BLaER1 treated with 17β-estradiol and CSF1 and Interleukin-3, amounts not matched to agents 10 nM and 100 nM (cell line): ENCODE results near the gene PPFIA1.

Source experiments
- H3K27ac ChIP-seq, 11 experiments: shearing (Covaris generic); formaldehyde crosslinking; 2 replicates each; pipeline ENCODE4 v1.8.1; 2022
- H3K27me3 ChIP-seq, 11 experiments: shearing (Covaris generic); formaldehyde crosslinking; 2 replicates each; pipeline ENCODE4 v1.8.1; 2022
- H3K36me3 ChIP-seq, 11 experiments: shearing (Covaris generic); formaldehyde crosslinking; 2 replicates each; pipeline ENCODE4 v1.8.1; 2022
- H3K4me1 ChIP-seq, 10 experiments: shearing (Covaris generic); formaldehyde crosslinking; 2 replicates each; pipeline ENCODE4 v1.8.1; 2022
- H3K4me2 ChIP-seq, 11 experiments: shearing (Covaris generic); formaldehyde crosslinking; 2 replicates each; pipeline ENCODE4 v1.8.1; 2022
- H3K4me3 ChIP-seq, 10 experiments: shearing (Covaris generic); formaldehyde crosslinking; 2 replicates each; pipeline ENCODE4 v1.8.1; 2022
- H3K9ac ChIP-seq, 11 experiments: shearing (Covaris generic); formaldehyde crosslinking; 2 replicates each; pipeline ENCODE4 v1.8.1; 2022
- H3K9me3 ChIP-seq, 11 experiments: shearing (Covaris generic); formaldehyde crosslinking; replicated peaks in 1 of 11; 2 replicates each; pipeline ENCODE4 v1.8.1; 2022
- H4K20me1 ChIP-seq, 11 experiments: shearing (Covaris generic); formaldehyde crosslinking; 2 replicates each; pipeline ENCODE4 v1.8.1; 2022
- Cebpa-rat ChIP-seq, 11 experiments: shearing (Covaris generic); IDR thresholded peaks; 2 replicates each; pipeline ENCODE4 v1.8.1; 2022

Gene PPFIA1

DNA sequence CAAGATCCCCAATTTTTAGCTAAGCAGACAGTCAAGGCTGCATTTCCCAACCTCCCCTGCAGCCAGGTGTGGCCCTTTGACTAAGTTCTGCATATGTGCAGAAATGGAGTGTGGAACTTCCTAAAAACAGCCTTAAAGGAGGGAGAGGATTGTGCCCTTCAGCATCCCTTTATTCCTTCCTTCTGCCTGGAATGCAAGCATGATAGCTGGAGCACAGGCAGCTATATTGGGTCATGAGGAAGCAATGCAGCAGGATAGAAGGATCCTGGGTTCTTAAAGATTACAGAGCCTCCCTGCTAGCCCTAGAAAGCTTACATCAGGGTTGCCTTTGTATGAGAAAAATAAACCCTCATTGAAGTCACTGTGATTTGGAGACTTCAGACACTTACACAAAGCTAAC is 37.5 kb upstream of the PPFIA1 start:
- no peak for TF ChIP-seq Cebpa-rat (IDR thresholded peaks at IDR 0.05)
- H3K4me3 ChIP-seq = no peak overlapping the region
- no peaks in the 10 kb centered on the region for H4K20me1 ChIP-seq
- H3K4me2 ChIP-seq = no peak overlapping the region
- H3K27ac ChIP-seq = no peak overlapping the region
- H3K9me3 ChIP-seq = peaks cover 0 to 9% (median 0%) of the 10 kb centered on the region in 11 experiments; a peak in 3 of 22 replicates
- H3K9ac ChIP-seq = no peak overlapping the region
- no peaks in the 10 kb centered on the region for H3K36me3 ChIP-seq
- no peaks in the 10 kb centered on the region for H3K27me3 ChIP-seq
- peaks cover 0 to 25% (median 12%) of the 10 kb centered on the region in 10 experiments; a peak in 16 of 20 replicates for H3K4me1 ChIP-seq

DNA sequence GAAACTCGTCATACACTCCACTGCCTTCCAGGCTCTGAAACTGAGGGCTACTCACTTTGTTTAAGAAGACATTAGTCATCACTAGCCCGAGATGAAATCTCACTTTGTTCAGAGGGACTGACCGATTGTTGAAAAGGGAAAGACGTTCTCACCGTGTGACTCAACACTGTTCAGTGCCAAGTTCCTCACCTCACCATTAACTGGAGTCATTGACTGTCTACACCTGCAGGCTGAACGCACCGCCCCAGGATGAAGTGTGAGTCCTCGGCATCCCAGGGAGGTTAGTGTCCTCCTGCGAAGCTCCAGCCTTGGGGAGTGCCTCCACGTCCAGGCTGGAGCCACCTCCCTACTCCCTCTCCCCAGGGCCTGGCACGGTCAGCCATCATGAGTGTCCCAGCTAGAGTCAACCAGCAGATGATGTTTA is 37.0 kb upstream of the PPFIA1 start:
- TF ChIP-seq Cebpa-rat (IDR thresholded peaks at IDR 0.05) = no peak

DNA sequence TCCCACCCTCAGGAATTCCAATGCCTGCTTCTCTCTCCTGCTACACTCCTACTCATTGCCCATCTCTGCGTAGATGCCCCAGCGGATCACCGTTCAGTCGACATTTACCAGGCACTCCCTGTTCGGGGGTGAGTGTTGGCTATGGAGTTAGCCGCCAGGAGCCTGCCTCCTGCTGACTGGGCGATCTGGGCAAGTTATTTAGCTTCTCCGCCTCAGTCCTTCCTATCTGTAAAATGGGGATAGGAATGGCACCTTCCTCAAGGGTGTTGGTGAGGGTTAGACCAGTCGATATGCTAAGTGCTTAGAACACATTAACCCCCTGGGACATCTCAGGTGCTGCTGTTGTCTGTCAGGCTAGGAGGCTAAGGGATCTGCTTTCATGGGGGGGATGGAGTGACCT is 36.5 kb upstream of the PPFIA1 start:
- H3K4me3 ChIP-seq = no peak overlapping the region
- TF ChIP-seq Cebpa-rat (IDR thresholded peaks at IDR 0.05) = no peak
- H3K9ac ChIP-seq = no peak overlapping the region
- no peak overlapping the region for H3K4me2 ChIP-seq
- no peaks in the 10 kb centered on the region for H3K36me3 ChIP-seq
- no peaks in the 10 kb centered on the region for H4K20me1 ChIP-seq
- no peaks in the 10 kb centered on the region for H3K27me3 ChIP-seq
- peaks cover 0 to 9% (median 0%) of the 10 kb centered on the region in 11 experiments; a peak in 3 of 22 replicates for H3K9me3 ChIP-seq
- no peak overlapping the region for H3K27ac ChIP-seq
- H3K4me1 ChIP-seq = peaks cover 0 to 20% (median 7%) of the 10 kb centered on the region in 10 experiments; a peak in 9 of 20 replicates

More for the DNA sequence above, 37.0 kb upstream of the PPFIA1 start:
- Histone ChIP-seq H3K9ac (no peak overlapping the region), H3K4me1 (peaks cover 0 to 20% (median 8%) of the 10 kb centered on the region in 10 experiments; a peak in 12 of 20 replicates), H3K27me3 (no peaks in the 10 kb centered on the region), H3K4me2 (no peak overlapping the region), H3K36me3 (no peaks in the 10 kb centered on the region), H3K27ac (no peak overlapping the region), H4K20me1 (no peaks in the 10 kb centered on the region), H3K4me3 (no peak overlapping the region), H3K9me3 (peaks cover 0 to 9% (median 0%) of the 10 kb centered on the region in 11 experiments; a peak in 3 of 22 replicates)

DNA sequence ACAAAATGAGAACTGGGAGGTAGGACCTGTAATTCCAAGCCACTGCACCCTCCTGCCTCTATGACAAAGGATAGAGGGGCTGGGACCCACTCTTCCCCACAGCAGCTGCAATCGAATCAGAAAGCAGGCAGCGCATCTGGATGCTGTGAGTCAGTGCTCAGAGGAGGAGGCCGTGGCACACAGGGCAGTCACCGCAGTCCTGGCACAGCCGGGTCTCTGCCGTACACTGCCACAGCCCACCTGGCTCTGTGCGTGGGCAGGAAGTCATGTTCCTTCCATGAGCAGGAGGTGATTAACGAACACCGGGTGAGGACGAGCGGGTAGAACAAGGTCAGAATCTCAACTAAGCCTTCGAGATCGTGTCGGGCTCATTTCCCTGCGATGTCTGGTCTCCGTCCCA is 30.2 kb upstream of the PPFIA1 start:
- Histone ChIP-seq H3K4me1 (no peaks in the 10 kb centered on the region), H3K4me3 (no peak overlapping the region), H3K9me3 (no peaks in the 10 kb centered on the region), H4K20me1 (no peaks in the 10 kb centered on the region), H3K9ac (no peak overlapping the region), H3K36me3 (no peaks in the 10 kb centered on the region), H3K4me2 (no peak overlapping the region), H3K27ac (no peak overlapping the region), H3K27me3 (no peaks in the 10 kb centered on the region)
- no peak for TF ChIP-seq Cebpa-rat (IDR thresholded peaks at IDR 0.05)

DNA sequence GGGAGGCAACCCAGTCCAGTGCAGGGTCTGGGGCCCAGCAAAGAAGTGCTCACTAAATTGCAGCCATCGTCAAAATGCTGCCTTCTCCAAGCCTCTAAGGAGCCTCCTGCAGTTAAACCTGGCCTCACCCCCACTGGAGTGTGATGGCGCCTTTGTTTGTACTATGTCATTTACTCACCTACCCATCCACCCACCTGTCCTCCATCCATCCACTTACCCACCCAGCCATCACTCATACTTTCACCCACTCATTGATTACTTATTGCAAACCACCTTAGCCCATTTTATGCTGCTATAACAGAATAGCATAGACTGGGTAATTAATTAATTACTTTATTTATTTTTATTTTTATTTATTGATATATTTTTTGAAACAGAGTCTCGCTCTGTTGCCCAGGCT is 28.8 kb upstream of the PPFIA1 start:
- Histone ChIP-seq H3K4me3 (no peak overlapping the region), H3K9ac (no peak overlapping the region), H3K4me1 (no peaks in the 10 kb centered on the region), H3K36me3 (no peaks in the 10 kb centered on the region), H3K4me2 (no peak overlapping the region), H3K9me3 (peaks cover 0 to 2% (median 0%) of the 10 kb centered on the region in 11 experiments; a peak in 1 of 22 replicates), H3K27me3 (no peaks in the 10 kb centered on the region), H3K27ac (no peak overlapping the region), H4K20me1 (no peaks in the 10 kb centered on the region)
- no peak for TF ChIP-seq Cebpa-rat (IDR thresholded peaks at IDR 0.05)

DNA sequence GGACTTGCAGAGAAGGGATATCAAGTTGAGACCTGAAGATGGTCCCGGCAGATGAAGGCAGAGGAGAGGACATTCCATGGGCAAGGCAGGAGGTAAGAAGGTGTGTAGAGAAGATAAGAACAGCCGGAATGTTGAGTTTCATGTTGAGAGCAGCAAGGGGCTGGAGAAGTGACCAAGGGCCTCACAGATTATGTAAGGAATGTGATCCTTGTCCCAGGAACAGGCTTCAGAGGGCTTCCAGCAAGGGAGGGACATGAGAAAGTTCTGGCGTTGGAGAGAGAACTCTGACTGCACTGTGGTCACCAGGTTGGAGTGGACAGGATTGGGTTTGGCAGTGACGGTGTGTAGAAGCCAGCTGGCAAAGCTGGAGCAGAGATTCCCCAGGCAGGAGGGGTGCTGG is 27.6 kb upstream of the PPFIA1 start:
- Histone ChIP-seq H3K4me3 (no peak overlapping the region), H3K27ac (no peak overlapping the region), H3K9ac (no peak overlapping the region), H3K4me1 (peaks cover 0 to 4% (median 0%) of the 10 kb centered on the region in 10 experiments; a peak in 1 of 20 replicates), H3K4me2 (no peak overlapping the region), H4K20me1 (no peaks in the 10 kb centered on the region), H3K36me3 (no peaks in the 10 kb centered on the region), H3K9me3 (peaks cover 0 to 9% (median 0%) of the 10 kb centered on the region in 11 experiments; a peak in 3 of 22 replicates), H3K27me3 (no peaks in the 10 kb centered on the region)
- no peak for TF ChIP-seq Cebpa-rat (IDR thresholded peaks at IDR 0.05)

DNA sequence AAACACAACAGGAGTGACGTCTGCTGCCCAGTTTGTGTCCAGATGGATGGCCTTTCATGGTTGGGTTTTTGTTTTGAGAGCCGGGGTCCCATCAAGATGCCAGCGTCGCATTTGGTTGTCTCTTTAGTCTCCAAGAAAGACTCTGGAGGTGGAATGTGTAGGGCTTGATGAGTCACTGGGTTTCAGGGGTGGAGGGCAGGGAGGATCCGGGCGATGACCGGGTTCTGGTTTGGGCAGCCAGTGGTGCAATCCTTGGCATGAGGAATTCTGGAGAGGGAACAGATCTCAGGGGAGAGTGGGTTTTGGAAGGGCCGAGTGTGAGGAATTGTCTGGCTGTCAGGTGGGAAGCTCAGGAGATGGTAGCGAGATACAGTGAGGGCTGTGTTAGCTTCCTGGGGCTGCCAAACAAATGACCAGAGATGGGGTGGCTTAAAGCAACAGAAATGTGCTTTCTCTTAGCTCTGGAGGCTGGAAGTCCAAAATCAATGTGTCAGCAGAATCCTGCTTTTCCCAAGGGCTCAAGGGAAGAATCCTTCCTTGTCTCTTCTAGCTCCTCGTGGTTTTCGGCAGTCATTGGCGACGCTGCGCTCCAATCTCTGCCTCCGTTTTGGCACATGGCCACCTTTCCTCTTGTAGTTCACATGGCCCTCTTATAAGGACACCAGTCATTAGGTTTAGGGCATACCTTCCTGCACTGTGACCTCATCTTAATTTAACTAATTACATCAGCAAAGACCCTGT is 26.4 kb upstream of the PPFIA1 start:
- Histone ChIP-seq H3K9me3 (peaks cover 0 to 9% (median 0%) of the 10 kb centered on the region in 11 experiments; a peak in 3 of 22 replicates), H3K4me3 (no peak overlapping the region), H3K4me2 (no peak overlapping the region), H4K20me1 (no peaks in the 10 kb centered on the region), H3K4me1 (peaks cover 0 to 4% (median 0%) of the 10 kb centered on the region in 10 experiments; a peak in 1 of 20 replicates), H3K27me3 (no peaks in the 10 kb centered on the region), H3K9ac (no peak overlapping the region), H3K36me3 (no peaks in the 10 kb centered on the region), H3K27ac (no peak overlapping the region)
- TF ChIP-seq Cebpa-rat (IDR thresholded peaks at IDR 0.05) = no peak

DNA sequence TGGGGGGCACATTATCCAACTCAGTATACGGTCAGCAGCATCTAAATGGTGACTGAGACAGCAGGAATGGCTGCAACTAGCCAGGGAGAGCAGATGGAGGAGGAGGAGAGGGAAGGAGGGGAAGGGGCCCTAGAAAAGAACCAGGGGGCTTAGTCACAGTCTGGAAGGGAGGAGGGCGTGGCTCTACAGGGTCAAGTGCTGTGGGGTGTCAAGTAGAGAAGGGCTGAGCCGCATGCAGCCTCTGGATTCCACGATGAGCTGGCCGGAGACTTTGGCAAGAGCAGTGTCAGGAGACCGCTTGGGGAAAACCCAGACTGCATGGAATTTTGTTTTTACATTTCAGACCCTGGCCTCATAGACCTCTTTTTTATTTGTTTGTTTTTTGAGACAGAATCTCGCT is 25.8 kb upstream of the PPFIA1 start:
- no peak overlapping the region for H3K9ac ChIP-seq
- peaks cover 0 to 9% (median 0%) of the 10 kb centered on the region in 11 experiments; a peak in 3 of 22 replicates for H3K9me3 ChIP-seq
- no peak overlapping the region for H3K4me3 ChIP-seq
- peaks cover 0 to 4% (median 0%) of the 10 kb centered on the region in 10 experiments; a peak in 1 of 20 replicates for H3K4me1 ChIP-seq
- TF ChIP-seq Cebpa-rat (IDR thresholded peaks at IDR 0.05) = no peak
- H4K20me1 ChIP-seq = no peaks in the 10 kb centered on the region
- no peaks in the 10 kb centered on the region for H3K36me3 ChIP-seq
- no peak overlapping the region for H3K4me2 ChIP-seq
- no peak overlapping the region for H3K27ac ChIP-seq
- no peaks in the 10 kb centered on the region for H3K27me3 ChIP-seq

DNA sequence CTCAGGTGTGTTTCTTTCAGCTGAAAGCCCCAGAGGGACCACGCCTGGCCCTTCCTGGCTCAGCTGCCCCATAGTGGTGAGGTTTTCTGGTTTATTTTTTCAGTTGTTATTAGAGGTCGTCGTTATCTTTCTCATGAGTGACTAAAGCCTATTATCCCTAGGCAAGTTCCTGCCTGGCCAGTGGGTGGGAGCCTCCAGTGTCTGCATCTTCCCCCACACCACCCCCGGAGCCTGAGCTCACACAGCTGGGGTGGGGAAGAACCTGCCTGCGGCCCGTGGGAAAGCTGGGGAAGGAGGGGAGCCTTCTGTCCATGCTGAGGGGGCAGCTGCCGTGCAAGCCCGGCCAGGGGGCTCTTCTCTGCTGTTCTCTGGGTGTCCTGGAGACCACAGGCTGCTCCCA is 24.3 kb upstream of the PPFIA1 start:
- Histone ChIP-seq H3K4me1 (peaks cover 0 to 4% (median 0%) of the 10 kb centered on the region in 10 experiments; a peak in 1 of 20 replicates), H3K27me3 (no peaks in the 10 kb centered on the region), H3K27ac (no peak overlapping the region), H3K9me3 (peaks cover 0 to 9% (median 0%) of the 10 kb centered on the region in 11 experiments; a peak in 3 of 22 replicates), H3K4me2 (no peak overlapping the region), H3K36me3 (no peaks in the 10 kb centered on the region), H4K20me1 (no peaks in the 10 kb centered on the region), H3K9ac (no peak overlapping the region), H3K4me3 (no peak overlapping the region)
- TF ChIP-seq Cebpa-rat (IDR thresholded peaks at IDR 0.05) = no peak
